ENCODE measurements around the gene UROC1. TPM values are rescaled to one million over a fixed set of nuclear protein-coding genes. Genes with fewer than 3 reads are reported as not detected.

Gene UROC1
- total and polyA plus RNA-seq, 2 of the 13 experiments (the other 11 are each of a cell fraction or from before 2014, with no cell fraction given), result 0.71 to 1.3 TPM

DNA sequence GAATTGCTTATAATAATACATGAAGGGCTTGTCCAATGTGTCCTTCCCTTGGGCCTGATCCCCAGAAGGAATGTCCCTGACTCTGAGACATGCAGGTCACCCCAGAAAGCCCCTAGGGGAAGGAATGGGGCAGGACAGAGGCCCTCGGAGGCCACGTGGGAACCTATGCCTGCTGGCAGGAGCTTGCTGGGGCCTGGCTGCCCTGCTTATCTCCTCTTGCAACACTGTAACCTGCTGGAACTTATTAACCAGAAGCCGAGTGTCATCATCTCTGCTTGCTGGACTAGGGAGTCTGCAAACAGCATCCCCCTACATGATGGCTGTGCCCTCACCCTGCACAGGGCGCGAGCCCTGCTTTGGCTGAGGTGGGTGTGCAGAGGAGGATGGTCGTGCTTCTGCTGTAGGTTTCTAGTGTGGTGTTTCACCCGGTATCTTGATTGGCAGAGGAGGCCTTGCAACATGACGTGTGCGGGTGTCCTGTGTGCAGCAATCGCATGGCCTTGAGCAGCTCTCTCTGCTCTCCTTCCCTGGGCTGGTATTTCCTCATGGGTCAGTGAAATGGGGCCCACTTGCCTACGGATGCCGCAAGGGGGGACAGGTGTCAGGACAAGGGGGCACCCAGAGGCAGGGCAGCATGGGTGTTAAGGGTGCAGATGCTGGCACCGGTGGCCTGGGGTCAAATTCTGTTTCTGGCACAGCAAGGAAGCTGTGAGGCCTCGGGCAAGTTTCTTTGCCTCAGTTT lies 11.4 kb upstream of the UROC1 start (continued):
- TF ChIP-seq, protein P1, sequence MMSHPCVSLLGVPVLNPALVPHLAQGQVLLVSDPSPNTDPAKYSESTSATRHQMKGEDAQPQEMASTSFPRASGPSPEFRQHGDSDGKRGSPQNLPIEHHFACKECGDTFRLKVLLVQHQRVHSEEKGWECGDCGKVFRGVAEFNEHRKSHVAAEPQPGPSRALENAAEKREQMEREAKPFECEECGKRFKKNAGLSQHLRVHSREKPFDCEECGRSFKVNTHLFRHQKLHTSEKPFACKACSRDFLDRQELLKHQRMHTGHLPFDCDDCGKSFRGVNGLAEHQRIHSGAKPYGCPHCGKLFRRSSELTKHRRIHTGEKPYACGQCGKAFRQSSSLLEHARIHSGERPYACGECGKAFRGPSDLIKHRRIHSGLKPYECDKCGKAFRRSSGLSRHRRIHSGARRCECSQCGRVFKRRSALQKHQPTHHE (CRISPR knock-in tag; IDR thresholded peaks at IDR 0.05; ENCODE audit: borderline replicate concordance), result no peak; the same call in 1 of the 2 replicates
- TF ChIP-seq, protein P2, sequence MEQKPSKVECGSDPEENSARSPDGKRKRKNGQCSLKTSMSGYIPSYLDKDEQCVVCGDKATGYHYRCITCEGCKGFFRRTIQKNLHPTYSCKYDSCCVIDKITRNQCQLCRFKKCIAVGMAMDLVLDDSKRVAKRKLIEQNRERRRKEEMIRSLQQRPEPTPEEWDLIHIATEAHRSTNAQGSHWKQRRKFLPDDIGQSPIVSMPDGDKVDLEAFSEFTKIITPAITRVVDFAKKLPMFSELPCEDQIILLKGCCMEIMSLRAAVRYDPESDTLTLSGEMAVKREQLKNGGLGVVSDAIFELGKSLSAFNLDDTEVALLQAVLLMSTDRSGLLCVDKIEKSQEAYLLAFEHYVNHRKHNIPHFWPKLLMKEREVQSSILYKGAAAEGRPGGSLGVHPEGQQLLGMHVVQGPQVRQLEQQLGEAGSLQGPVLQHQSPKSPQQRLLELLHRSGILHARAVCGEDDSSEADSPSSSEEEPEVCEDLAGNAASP (CRISPR knock-in tag; IDR thresholded peaks at IDR 0.05; ENCODE audit: borderline replicate concordance), result 0 out of 2 replicates have a peak, but pooled peaks have one; percentile 33
- TF ChIP-seq ZNF878 (CRISPR knock-in tag; IDR thresholded peaks at IDR 0.05), result no peak
- TF ChIP-seq FOXJ3 (CRISPR knock-in tag; IDR thresholded peaks at IDR 0.05; ENCODE audit: borderline replicate concordance), result peak; percentile 91; the same call in 1 of the 2 replicates
- no peak for TF ChIP-seq RARG (CRISPR knock-in tag; IDR thresholded peaks at IDR 0.05; ENCODE audit: low read depth)
- peak; percentile 58; the same call in 1 of the 2 replicates for TF ChIP-seq PPARG (CRISPR knock-in tag; conservative IDR thresholded peaks at IDR 0.05)
- TF ChIP-seq MED13 (CRISPR knock-in tag; IDR thresholded peaks at IDR 0.05), result no peak
- TF ChIP-seq SP140L (CRISPR knock-in tag; IDR thresholded peaks at IDR 0.05; ENCODE audit: borderline replicate concordance), result no peak
- TF ChIP-seq HNRNPL (IDR thresholded peaks at IDR 0.05; ENCODE audit: low read depth, low read length), result peak; percentile 80; the same call in 1 of the 2 replicates
- no peak for TF ChIP-seq ELF4 (CRISPR knock-in tag; IDR thresholded peaks at IDR 0.05; ENCODE audit: borderline replicate concordance)
- TF ChIP-seq, protein P3, sequence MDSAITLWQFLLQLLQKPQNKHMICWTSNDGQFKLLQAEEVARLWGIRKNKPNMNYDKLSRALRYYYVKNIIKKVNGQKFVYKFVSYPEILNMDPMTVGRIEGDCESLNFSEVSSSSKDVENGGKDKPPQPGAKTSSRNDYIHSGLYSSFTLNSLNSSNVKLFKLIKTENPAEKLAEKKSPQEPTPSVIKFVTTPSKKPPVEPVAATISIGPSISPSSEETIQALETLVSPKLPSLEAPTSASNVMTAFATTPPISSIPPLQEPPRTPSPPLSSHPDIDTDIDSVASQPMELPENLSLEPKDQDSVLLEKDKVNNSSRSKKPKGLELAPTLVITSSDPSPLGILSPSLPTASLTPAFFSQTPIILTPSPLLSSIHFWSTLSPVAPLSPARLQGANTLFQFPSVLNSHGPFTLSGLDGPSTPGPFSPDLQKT (CRISPR knock-in tag; IDR thresholded peaks at IDR 0.05; ENCODE audit: borderline replicate concordance), result no peak
- TF ChIP-seq ZNF773 (CRISPR knock-in tag; IDR thresholded peaks at IDR 0.05; ENCODE audit: borderline replicate concordance), result no peak
- TF ChIP-seq, protein P4, sequence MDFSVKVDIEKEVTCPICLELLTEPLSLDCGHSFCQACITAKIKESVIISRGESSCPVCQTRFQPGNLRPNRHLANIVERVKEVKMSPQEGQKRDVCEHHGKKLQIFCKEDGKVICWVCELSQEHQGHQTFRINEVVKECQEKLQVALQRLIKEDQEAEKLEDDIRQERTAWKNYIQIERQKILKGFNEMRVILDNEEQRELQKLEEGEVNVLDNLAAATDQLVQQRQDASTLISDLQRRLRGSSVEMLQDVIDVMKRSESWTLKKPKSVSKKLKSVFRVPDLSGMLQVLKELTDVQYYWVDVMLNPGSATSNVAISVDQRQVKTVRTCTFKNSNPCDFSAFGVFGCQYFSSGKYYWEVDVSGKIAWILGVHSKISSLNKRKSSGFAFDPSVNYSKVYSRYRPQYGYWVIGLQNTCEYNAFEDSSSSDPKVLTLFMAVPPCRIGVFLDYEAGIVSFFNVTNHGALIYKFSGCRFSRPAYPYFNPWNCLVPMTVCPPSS (IDR thresholded peaks at IDR 0.05), result no peak
- peak; percentile 95 for TF ChIP-seq CEBPG (CRISPR knock-in tag; IDR thresholded peaks at IDR 0.05)
- TF ChIP-seq ZSCAN21 (CRISPR knock-in tag; IDR thresholded peaks at IDR 0.05; ENCODE audit: borderline replicate concordance), result no peak
- no peak for TF ChIP-seq SYNCRIP (IDR thresholded peaks at IDR 0.05; ENCODE audit: insufficient read depth, low read depth, low read length)
- peak; percentile 70 for TF ChIP-seq ZMYM3 (CRISPR knock-in tag; IDR thresholded peaks at IDR 0.05)
- TF ChIP-seq ZNF703 (CRISPR knock-in tag; IDR thresholded peaks at IDR 0.05; ENCODE audit: borderline replicate concordance), result no peak
- TF ChIP-seq HES4 (CRISPR knock-in tag; IDR thresholded peaks at IDR 0.05; ENCODE audit: borderline replicate concordance), result peak; percentile 43; the same call in 1 of the 2 replicates
- no peak for TF ChIP-seq HOXA9 (CRISPR knock-in tag; IDR thresholded peaks at IDR 0.05; ENCODE audit: borderline replicate concordance)
- TF ChIP-seq ARHGAP35 (CRISPR knock-in tag; IDR thresholded peaks at IDR 0.05; ENCODE audit: borderline replicate concordance), result no peak; the same call in 1 of the 2 replicates
- 0 out of 2 replicates have a peak, but pooled peaks have one; percentile 49 for TF ChIP-seq ZFP41 (CRISPR knock-in tag; IDR thresholded peaks at IDR 0.05; ENCODE audit: borderline replicate concordance)
- TF ChIP-seq ZBTB20 (CRISPR knock-in tag; IDR thresholded peaks at IDR 0.05; ENCODE audit: borderline replicate concordance, low read depth), result no peak
